Ovary (tissue), 3 donors: ENCODE data around the gene ZNF143.
A peak's percentile ranks its signal among the peaks of the same experiment; 100 is the strongest.

ENCODE experiments used
- CTCF ChIP-seq, 3 donors: fragments of 450-650 bp in 2 of 3; fragments of 200-600 bp in 1 of 3; IDR thresholded peaks; one replicate each; pipeline versions ENCODE4 v1.5.1 to v1.8.0; 2016 to 2022; ENCODE audit warnings: antibody characterized with exemption in 3 of 3, mild to moderate bottlenecking in 1 of 3
- EP300 ChIP-seq: sonication (generic); formaldehyde crosslinking; IDR thresholded peaks from one replicate; pipeline ENCODE4 v1.6.1; 2017; ENCODE audit warnings: antibody characterized with exemption
- POLR2A ChIP-seq: fragments of 450-650 bp; IDR thresholded peaks from one replicate; pipeline ENCODE4 v1.6.1; 2017; ENCODE audit warnings: antibody characterized with exemption, mild to moderate bottlenecking, moderate library complexity
- donor health status: DM: no; HTN: no; CAD: no.

GRCh38 chr11:9461063-9461759, 399 bp downstream of the ZNF143 start:
- TF ChIP-seq CTCF (IDR thresholded peaks at IDR 0.05) = peak in 2 of 3 donors; percentile 13 to 22
- TF ChIP-seq POLR2A = peak; percentile 83
- TF ChIP-seq EP300 = no peak
